Activated CD8-positive, alpha-beta memory T cell treated with anti-CD3 and anti-CD28 coated beads for 24 hours (primary cell): Measurements from ENCODE around the gene CYP1A2.
A peak's percentile ranks its signal among the peaks of the same experiment; 100 is the strongest.
"Not testable (repeated sequence)": the region's sequence is repeated elsewhere in the genome, so short reads cannot be mapped to it uniquely, and the experiment has no call there.

Experiments used
- DNase-seq: peaks from one replicate; pipeline ENCODE4 v3.0.0-alpha.2; 2020

The CYP1A2 gene

GRCh38 chr15:74748322-74748946, at the start of gene CYP1A2:
TSS of gene CYP1A2 (plus strand) at chr15:74748845. CDS start at chr15:74749739, 894 bp downstream.
- no peak for DNase-seq

DNA sequence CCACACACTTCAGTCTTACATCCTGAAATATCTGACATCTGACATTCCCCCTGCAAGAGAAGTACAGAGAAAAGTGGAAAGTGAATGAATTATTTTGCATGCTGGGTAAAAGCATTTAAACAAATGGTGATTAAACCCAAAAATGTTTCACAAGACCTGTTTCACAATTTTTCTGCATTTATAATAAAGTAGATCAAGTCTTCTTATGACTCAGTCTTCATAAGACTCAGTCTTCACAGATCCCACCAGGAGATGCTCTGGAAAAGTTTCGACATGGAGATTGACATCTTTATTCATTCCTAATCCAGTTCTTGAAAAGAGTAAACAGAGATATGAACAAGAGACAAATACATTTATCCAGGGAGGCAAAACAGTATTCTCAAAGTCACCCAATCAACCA, 39.6 kb upstream of the CYP1A2 start:
- DNase-seq: no peak

DNA sequence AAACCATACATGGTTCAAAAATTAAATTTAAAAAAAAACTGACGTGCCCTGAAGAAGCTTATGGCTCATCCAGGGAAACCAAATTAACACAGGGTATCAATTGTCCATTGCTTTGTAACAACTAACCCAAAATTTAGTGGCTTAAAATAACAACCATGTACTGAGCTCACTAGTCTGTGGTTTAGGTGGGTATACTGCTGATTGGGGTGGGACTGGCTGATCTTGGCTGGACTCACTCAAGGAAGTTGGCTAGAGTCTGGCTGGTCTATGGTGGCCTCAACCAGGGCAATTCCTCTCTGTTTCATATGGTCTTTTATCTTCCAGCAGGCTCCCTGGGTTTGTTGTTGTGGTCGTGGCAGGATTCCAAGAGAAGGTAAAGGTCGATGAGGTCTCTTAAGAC, 38.8 kb upstream of the CYP1A2 start:
- DNase-seq: no peak

GRCh38 chr15:74710319-74711094, 38.1 kb upstream of the CYP1A2 start:
- peak; percentile 42 for DNase-seq

DNA sequence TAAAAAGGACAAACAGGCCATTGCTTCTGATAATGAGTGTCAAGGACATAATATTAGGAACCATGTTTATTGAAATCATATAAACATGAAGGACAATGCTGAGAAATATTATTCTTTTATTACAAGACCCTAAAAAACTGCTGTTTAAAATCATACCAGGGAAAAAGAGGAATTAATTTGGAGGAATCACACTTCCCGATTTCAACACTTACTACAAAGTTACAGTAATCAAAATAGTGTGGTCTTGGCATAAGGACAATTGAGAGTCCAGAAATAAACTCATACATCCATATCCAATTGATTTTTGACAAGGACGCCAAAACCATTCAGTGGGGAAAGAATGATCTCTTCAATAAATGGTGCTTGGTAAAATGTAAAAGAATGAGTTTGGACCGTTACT, 36.3 kb upstream of the CYP1A2 start:
- no peak for DNase-seq

- no peak for DNase-seq
These were observed 32.0 kb upstream of the CYP1A2 start for GRCh38 chr15:74716651-74717050.

- no peak for DNase-seq
These were observed 26.1 kb upstream of the CYP1A2 start for GRCh38 chr15:74722591-74722990.

GRCh38 chr15:74723187-74723586, 25.5 kb upstream of the CYP1A2 start:
- no peak for DNase-seq

DNA sequence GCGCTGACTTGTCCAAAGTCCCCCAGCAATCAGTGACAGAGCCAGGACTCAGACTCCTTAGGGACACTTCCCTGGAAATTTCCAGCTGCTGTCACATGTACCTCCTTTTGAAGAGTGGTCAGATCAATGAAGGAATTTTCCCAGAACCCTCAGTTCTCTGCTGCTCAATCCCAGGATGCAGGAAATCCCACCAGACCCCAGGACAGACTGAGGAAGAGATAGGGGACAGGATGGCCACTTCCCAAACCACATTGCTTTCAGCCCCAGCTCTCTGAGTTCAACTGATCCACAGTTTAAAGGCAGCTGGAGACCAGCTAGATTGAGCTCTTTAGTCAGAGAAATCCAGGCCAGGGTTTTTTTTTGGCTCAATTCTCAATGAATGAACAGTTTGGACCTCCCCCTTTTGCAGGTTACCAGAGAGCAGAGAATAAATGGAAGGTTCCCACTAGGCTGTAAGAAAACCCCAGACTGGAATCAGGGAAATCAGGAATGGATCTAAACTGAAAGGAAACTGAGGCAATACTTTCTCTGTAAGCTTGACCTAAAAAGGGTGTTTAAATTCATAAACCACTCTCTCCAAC, 24.8 kb upstream of the CYP1A2 start:
- DNase-seq: peak; percentile 35

DNA sequence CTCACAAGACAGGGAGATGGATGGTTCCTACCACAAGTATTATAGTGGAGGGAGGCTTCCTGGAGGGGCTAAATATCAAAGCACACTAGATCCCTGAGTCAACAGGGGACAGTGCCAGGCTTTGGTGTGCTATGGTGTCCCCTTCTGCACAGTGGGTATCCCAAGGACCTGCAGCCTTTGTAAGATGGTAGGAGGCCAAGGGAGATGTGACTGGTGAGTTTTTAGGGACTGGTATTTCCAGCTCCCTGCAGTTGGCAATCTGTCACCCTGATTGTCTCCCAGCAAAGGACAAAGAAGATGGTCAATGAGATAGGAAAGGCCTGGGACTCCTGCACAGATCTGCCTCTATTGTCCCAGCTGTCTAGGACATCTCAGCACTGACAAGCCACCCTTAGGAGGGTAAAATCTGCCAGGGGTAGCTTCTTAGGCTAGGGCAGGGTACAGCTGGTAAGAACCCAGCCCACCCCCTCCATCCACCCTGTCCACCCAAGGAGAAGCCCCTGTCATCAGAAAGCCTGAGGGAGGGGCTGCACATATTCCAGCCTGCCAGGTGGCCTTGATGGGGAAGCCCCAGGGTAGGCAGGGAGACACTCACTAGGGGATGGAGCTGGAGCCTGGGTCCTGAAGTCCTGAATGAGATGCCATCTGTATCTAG, 23.9 kb upstream of the CYP1A2 start:
- no peak for DNase-seq

DNA sequence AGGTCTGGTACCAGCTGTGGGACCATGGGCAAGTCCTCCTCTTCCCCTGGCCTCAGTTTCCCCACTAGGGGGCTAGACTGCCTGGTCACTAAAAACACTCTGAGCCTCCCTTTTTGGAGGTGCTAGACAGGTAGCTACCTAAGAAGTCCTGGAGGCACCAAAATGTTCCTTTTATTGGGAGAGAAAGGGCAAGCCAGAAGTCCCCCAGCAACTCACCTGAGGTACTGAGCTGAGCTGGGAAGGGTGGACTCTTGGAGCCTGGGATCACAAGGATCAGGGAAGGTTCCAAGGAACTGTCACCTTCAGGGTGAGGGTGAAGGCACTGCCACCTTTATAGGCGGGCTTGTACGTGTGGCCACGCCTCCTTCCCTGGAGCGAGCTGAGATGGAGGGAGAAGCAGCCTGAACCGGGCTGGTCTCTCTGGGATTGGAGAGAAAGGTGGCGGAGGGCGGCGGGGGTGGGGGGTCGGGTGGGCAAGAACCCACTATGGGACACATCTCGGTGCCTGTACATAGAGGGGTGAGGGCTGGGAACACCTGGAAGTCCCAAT, 23.3 kb upstream of the CYP1A2 start, which contains the start of gene CYP1A1:
CYP1A1 (minus strand) TSS at position 304 of the 550 bp plus-strand sequence. CDS start 2,431 bp downstream, outside the sequence.
- DNase-seq: peak; percentile 75

- peak; percentile 90 for DNase-seq
These were observed 22.5 kb upstream of the CYP1A2 start for GRCh38 chr15:74725845-74726773.

DNA sequence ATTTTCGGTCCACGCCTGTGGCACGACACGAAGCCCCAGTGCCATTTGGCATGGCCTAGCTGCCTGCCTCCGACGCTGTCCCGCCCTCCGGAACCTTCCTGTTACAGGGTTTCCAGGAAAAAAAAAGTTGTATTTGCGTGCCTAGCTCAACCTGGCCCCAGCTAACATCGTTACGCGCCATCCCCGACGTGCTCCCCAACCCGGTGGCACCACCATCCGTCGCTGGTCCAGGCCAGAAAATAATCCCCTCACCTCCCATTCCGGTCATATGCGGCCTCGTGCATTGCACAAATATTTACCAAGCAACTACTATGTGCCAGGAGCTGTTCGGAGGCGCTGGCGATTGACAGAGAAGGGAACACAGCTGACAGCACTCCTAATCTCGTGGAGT, 21.9 kb upstream of the CYP1A2 start:
- DNase-seq: no peak

GRCh38 chr15:74727727-74728126, 20.9 kb upstream of the CYP1A2 start:
- peak; percentile 56 for DNase-seq

- DNase-seq: not testable (repeated sequence)
These were observed 19.9 kb upstream of the CYP1A2 start for GRCh38 chr15:74728699-74729098.

- not testable (repeated sequence) for DNase-seq
These were observed 19.3 kb upstream of the CYP1A2 start for GRCh38 chr15:74729372-74729771.

DNA sequence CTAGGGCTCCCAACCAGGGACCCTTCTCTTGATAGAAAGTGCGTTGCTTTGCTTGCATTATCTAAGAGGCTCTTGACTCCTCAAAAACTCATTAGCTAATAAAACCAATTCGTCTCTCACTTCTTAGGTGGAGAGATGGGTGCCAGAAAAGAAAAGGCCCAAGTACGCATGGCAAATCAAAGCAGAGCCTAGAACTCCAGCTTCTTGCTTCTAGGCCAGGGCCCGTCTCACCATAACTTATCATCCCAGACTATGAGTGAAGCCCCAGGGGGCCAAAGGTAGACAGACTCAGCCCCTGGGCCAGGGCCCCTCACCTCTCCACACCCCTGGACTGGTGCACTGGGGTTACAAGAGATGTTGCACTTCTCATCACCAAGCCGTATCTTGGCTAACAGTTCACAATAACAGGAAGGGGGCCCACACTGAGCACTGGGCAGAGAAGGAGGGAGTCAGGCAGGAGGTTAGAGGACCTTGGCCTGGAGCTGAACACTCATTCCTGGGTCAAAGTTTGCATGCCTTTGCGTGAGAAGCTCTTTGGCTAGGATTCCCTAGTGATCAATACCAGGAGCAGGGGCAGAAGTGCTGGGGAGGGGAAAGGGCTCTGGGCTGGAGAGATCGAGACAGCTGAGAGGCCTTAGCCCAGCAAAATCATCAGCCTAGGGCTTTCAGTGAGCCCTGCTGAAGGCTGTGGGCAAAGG, 17.9 kb upstream of the CYP1A2 start:
- no peak for DNase-seq

GRCh38 chr15:74732846-74733245, 15.8 kb upstream of the CYP1A2 start:
- DNase-seq: no peak

DNA sequence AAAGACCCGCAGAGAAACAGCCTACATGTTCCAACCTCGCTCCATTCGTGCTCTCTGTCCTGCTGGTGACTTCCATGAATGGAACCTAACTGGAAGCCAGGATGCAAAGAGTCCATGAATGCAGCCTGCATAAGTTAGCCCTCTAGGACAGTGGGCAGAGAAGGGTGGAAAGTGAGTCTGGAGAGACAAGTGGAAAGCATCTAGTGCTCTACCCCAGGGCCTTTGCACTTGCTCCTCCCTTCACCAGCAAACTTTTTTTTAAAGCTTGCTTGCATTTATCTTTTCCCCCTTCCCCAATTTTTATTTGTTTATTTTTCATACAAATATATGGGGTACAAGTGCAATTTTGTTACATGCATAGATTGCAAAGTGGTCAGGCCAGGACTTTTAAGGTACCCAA, 15.4 kb upstream of the CYP1A2 start:
- DNase-seq: no peak

DNA sequence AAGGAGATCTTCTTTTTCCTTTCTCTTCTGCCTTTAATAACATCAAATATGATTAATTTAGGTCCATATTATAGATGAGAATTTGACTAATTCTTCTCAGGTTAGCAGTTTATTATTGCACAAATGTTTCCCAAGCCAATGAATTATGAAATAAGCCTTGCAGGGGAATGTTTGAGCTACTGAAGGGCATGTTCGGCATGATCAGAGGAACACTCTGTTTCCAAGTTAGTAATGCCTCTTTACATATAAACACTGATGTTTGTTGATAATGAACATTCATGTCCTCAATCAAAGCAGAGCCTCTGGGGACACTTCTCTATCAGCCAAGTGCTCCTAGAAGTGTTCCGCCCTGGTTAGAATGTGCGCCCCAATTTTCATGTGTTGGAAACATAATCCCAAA, 13.3 kb upstream of the CYP1A2 start:
- DNase-seq: no peak

DNA sequence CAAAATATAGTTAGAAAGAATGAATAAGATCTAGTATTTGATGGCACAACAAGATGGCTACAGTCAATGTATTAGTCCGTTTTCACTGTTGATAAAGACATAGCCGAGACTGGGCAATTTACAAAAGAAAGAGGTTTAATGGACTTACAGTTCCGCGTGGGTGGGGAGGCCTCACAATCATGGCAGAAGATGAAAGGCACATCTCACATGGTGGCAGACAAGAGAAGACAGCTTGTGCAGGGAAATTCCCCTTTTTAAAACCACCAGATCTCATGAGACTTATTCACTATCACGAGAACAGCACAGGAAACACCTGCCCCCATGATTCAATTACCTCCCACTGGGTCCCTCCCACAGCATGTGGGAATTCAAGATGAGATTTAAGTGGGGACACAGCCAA, 10.4 kb upstream of the CYP1A2 start:
- DNase-seq: not testable (repeated sequence)
